ENCODE data around the gene PLCB1.

- TF ChIP-seq CTCF (IDR thresholded peaks at IDR 0.05; ENCODE audit: low read depth, low read length, poor library complexity, severe bottlenecking) (no peak), EZH2phosphoT487 (IDR thresholded peaks at IDR 0.05; ENCODE audit: borderline replicate concordance, low read length) (no peak)
Observed at GRCh38 chr20:8317448-8317847, 185.4 kb downstream of the PLCB1 start.
